ENCODE results near the gene MTA1. TPM values are rescaled to one million over a fixed set of nuclear protein-coding genes. Genes with fewer than 3 reads are reported as not detected.

Gene MTA1
- total and polyA plus RNA-seq, 2 donors from 2014 or later: 30.4 to 112 TPM

GRCh38 chr14:105471297-105471821, 51.7 kb downstream of the MTA1 start:
- DNase-seq: peak in 4 of 5 donors; percentile 59 to 65 (median 60)

GRCh38 chr14:105471823-105472485, 52.3 kb downstream of the MTA1 start:
- Histone ChIP-seq H3K27me3 (ENCODE audit: control insufficient read depth, insufficient read depth, low read length) (no peaks in the 10 kb centered on the region), H3K4me1 (ENCODE audit: control insufficient read depth in 2 of 3, insufficient read depth in 2 of 3, low read depth in 1 of 3, low read length in 3 of 3) (peaks cover 0 to 44% (median 12%) of the 10 kb centered on the region in 3 donors), H3K36me3 (ENCODE audit: control insufficient read depth in 2 of 3, insufficient read depth in 3 of 3, low read length in 3 of 3) (no peaks in the 10 kb centered on the region), H3K27ac (ENCODE audit: low read depth in 2 of 2, low read length in 2 of 2) (peak overlapping the region; percentile 78 to 84), H3K4me3 (ENCODE audit: low read length in 3 of 3) (no peak overlapping the region), H3K9ac (ENCODE audit: low read length in 3 of 3) (peak overlapping the region in 1 of 3 donors; percentile 40), H3K9me3 (ENCODE audit: control insufficient read depth in 2 of 3, insufficient read depth in 1 of 3, low read length in 3 of 3) (no peaks in the 10 kb centered on the region)
- FAIRE-seq (no peak), DNase-seq (peak in 1 of 5 donors; percentile 60)
- TF ChIP-seq CTCF (IDR thresholded peaks at IDR 0.05; ENCODE audit: borderline replicate concordance, extremely low read depth, insufficient read depth): no peak
- intact Hi-C loops (cut with DNase I): no loop called here

More at GRCh38 chr14:105471297-105471821, 51.7 kb downstream of the MTA1 start:
- H3K36me3 ChIP-seq (ENCODE audit: control insufficient read depth in 2 of 3, insufficient read depth in 3 of 3, low read length in 3 of 3): no peaks in the 10 kb centered on the region
- peaks cover 0 to 38% (median 8%) of the 10 kb centered on the region in 3 donors for H3K4me1 ChIP-seq (ENCODE audit: control insufficient read depth in 2 of 3, insufficient read depth in 2 of 3, low read depth in 1 of 3, low read length in 3 of 3)
- peak overlapping the region in 1 of 3 donors; percentile 40 for H3K9ac ChIP-seq (ENCODE audit: low read length in 3 of 3)
- TF ChIP-seq CTCF (IDR thresholded peaks at IDR 0.05; ENCODE audit: borderline replicate concordance, extremely low read depth, insufficient read depth): no peak
- no peak for FAIRE-seq
- peak overlapping the region; percentile 43 to 84 for H3K27ac ChIP-seq (ENCODE audit: low read depth in 2 of 2, low read length in 2 of 2)
- H3K27me3 ChIP-seq (ENCODE audit: control insufficient read depth, insufficient read depth, low read length): no peaks in the 10 kb centered on the region
- intact Hi-C loops (cut with DNase I): no loop called here
- H3K9me3 ChIP-seq (ENCODE audit: control insufficient read depth in 2 of 3, insufficient read depth in 1 of 3, low read length in 3 of 3): no peaks in the 10 kb centered on the region
- H3K4me3 ChIP-seq (ENCODE audit: low read length in 3 of 3): no peak overlapping the region

GRCh38 chr14:105472486-105472991, 52.9 kb downstream of the MTA1 start:
- Histone ChIP-seq H3K9ac (ENCODE audit: low read length in 3 of 3) (peak overlapping the region in 1 of 3 donors; percentile 40), H3K4me3 (ENCODE audit: low read length in 3 of 3) (no peak overlapping the region), H3K27me3 (ENCODE audit: control insufficient read depth, insufficient read depth, low read length) (no peaks in the 10 kb centered on the region), H3K4me1 (ENCODE audit: control insufficient read depth in 2 of 3, insufficient read depth in 2 of 3, low read depth in 1 of 3, low read length in 3 of 3) (peaks cover 0 to 47% (median 17%) of the 10 kb centered on the region in 3 donors), H3K27ac (ENCODE audit: low read depth in 2 of 2, low read length in 2 of 2) (peak overlapping the region; percentile 78 to 84), H3K36me3 (ENCODE audit: control insufficient read depth in 2 of 3, insufficient read depth in 3 of 3, low read length in 3 of 3) (no peaks in the 10 kb centered on the region), H3K9me3 (ENCODE audit: control insufficient read depth in 2 of 3, insufficient read depth in 1 of 3, low read length in 3 of 3) (no peaks in the 10 kb centered on the region)
- FAIRE-seq (no peak), DNase-seq (peak in 2 of 5 donors; percentile 77 to 93)
- intact Hi-C loops (cut with DNase I): no loop called here
- no peak for TF ChIP-seq CTCF (IDR thresholded peaks at IDR 0.05; ENCODE audit: borderline replicate concordance, extremely low read depth, insufficient read depth)
